HG02981 (cell line): Measurements from ENCODE around the gene MAD2L1BP.
"Not testable (repeated sequence)": the region's sequence is repeated elsewhere in the genome, so short reads cannot be mapped to it uniquely, and the experiment has no call there.

Experiments
- ATAC-seq: cut with Tn5 transposase; IDR thresholded peaks from one replicate; pipeline ENCODE4 v1.9.1; 2021; ENCODE audit warnings: mild to moderate bottlenecking, moderate library complexity; ENCODE audit not compliant: unreplicated experiment

Gene MAD2L1BP

DNA sequence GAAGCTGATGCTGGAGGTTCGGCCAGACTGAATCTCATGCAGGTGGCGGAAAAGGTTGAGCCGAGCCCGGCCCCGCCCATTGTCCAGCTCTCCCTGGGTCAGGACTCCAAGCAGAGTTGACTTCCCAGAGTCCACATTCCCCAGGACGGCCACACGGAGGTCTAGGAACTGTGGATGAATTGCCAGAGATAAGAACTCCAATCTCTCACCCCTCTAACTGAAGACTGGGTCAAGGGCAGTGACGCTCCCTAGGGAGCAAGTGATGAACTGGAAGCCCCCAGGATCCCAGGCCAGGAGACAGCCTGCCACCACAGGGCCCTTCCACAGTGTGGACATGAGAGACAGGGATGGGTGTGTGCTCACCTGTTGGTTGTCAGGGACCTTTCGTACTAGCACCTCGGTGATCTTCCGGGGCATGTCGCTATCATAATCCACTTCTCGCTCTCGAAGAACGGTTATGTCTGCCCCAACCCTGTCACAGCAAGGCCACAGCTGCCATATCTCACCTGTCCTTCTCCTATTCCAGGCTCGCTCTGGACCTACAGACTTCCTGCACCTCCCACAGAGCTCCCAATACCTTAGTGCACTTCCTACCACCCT is 10.1 kb upstream of the MAD2L1BP start:
- ATAC-seq: no peak

DNA sequence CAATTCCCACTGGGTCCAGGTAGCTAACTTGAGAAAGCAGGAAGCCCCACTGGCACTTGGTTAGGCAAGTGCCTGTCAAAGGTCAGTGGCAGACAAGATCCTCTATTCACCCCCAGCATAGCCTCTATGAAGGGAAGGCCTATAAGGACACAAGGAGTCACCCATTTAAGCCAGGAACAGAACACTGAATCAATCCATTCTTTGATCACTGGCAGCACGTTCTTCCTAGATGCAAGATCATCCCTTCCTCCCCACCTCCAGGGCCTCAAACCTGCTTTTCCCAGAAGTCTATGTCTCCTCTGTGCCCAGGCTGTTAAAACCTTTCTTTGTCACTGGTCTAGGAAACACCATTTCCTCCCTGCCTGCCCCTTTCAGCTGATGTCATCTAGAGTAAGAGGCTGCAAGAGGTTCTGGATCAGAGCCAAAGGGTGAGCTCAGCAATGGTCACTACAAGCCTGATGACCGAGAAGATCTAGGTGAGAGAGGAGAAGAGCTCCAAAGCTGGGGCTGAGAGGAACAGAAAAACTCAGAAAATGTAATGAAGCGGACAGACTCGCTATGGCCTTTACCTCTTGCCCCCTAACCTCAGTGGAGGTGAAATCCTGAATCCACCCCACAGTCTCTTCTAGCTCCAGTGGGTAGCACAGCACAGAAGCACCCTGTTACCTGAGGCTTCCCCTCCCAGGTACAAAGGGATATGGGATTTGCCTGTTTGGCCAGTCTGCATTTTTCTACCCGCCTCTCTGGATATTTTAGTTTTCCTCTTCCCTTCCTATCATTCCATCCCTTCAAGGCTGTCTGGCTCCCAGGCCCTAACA is 8.4 kb upstream of the MAD2L1BP start:
- no peak for ATAC-seq

DNA sequence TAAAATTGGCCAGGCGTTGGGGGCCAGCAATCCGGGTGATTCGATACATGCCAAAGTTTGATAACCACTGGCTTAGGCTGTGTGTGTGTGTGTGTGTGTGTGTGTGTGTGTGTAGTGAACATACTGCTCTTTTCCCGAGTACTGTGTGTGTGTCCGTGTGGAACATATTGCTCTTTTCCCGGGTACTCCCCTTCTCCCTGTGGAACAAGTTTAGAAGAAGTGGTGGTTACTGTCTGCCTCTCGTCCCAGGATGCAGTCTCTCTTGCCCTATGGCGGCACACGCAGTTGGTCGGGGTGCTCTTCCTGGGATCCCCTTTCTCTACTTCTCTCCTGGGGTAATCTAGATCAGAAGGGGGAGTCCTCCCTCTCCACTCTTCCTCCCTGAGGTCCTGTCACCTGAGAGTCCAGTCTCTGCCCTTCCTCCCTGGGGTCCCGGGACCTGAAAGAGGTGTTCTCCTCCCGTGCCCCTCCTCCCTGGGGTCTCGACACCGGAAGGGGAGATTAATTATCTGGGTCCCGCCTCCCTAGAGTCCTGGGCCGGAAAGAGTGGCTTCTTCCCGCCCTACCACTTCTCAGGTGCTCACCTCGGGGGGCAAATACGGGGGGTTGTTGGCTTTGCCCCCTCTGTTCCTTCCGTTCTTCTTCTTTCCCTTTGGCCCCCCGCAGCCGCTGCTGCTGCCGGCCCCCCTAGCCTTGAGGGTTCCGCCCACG is 7.1 kb upstream of the MAD2L1BP start:
- ATAC-seq: peak; percentile 18

DNA sequence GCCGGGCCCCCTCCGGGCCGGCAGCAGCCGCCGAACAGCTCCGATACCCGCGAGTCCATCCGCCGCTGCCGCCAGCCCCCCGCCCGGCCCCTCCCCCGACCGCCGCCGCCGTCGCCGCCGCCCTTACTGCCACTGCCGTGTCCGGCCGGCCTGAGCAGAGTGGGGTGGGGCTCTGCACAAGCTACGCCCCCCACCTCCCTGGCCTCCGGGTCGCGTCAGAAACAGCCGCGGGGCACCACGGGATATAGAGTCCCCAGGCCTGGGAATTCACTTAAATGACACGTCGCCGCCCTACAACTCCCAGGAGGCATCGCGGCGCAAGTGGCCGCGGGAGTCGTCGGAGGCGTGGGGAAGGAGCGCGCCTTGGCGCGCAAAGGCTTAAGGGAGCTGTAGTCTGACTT is 6.5 kb upstream of the MAD2L1BP start, which contains the start of gene GTPBP2:
Gene GTPBP2, minus strand, starts transcription at position 161 of the 401 bp plus-strand sequence. Its CDS starts 102 bp downstream, at position 59.
- ATAC-seq: peak; percentile 82

DNA sequence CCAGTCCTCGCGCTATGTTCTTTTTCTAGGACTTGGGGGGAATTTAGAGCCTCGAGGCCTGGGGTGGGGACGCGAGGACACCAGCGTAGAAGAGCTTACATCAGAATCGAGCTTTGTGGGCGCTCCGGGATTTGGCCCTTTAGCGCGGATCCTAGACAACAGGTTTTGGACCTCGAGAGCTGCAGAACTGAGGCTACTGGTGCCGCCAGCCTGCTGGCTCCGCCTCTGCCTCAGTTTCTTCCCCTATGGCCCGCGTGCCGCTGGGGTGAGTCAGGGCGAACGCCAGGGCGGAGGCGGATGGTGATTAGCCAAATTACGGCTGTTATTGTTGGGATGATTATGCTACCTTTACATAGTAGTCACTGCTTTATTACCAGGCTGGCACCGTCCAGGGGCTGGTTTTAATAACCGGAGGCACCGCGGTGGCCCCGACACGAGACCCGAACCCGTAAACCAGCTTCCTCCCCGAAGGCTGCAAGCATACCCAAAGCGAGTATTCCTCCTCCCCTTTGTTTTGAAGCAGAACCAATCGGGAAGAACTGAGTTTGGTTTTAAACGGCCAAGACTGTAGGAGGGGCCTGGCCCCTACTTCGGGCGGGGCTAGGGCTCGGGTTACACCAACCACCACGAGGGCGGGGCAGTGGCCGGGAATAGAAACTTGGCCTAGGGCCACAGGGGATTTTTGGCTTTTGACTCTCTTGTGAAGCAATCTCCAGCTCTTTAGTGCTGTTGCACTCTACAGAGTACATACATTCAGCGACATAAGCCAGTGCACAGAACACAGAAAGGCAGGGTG is 5.9 kb upstream of the MAD2L1BP start:
- peak; percentile 61 for ATAC-seq

DNA sequence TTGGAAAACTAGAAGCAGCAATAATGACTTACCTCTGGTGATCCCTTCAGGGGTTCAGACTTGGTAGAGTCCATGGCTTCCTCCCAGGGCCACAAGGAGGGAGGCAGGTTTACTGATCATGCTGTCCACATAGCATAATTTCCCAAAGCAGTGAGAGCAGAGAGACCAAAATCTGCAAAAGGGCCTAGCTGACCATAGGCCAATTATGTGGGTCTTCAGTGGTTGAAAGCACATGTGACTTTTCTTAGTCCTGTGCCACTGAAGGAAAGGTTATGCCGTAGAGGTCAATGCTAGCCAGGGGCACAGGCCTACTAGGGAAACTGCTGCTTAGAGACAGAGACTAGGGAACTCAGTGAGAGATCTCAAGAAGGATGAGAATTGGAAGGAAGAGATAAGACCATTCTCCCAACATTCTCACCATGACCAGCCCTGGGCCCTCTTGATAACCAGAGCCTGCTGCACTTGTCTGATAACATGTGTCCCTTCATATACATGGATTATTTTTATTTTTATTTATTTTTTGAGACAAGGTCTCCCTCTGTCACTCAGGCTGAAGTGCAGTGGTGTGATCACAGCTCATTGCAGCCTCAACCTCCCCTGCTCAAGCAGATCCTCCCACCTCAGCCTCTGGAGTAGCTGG is 4.5 kb upstream of the MAD2L1BP start:
- ATAC-seq: no peak

DNA sequence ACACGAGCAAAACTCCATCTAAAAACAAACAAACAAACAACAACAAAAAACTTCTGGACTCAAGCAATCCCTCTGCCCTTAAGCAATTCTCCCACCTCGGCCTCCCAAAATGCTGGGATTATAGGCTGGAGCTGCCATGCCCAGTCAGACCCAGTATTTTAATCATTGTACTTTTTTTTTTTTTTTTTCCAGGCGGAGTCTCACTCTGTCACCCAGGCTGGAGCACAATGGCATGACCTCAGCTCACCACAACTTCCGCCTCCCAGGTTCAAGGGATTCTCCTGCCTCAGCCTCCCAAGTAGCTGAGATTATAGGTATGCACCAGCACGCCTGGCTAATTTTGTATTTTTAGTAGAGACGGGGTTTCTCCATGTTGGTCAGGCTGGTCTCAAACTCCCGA is 2.6 kb upstream of the MAD2L1BP start:
- not testable (repeated sequence) for ATAC-seq

DNA sequence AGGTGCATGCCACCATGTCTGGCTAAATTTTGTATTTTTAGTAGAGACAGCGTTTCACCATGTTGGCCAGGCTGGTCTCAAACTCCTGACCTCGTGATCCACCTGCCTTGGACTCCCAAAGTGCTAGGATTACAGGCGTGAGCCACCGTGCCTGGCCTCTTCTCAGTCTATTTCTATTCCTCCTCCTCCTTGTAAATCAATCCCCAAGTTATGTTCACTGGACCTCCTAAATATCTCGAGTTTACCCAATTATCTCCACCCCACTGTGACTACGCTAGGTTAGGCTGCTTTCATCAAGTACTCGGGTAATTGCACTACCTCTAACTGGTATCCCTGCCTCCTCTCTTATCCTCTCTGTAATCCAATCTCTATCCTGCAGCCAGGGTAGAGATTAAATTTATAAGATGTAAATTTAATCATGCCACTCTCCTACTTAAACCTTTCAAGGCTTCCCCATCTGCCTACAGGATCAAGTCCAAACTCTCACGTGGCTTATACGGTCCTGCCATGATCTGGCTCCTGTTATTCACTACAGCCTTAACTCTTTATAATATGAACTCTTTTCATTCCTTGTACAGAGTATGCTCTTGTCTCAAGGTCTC is 837 bp upstream of the MAD2L1BP start:
- no peak for ATAC-seq

DNA sequence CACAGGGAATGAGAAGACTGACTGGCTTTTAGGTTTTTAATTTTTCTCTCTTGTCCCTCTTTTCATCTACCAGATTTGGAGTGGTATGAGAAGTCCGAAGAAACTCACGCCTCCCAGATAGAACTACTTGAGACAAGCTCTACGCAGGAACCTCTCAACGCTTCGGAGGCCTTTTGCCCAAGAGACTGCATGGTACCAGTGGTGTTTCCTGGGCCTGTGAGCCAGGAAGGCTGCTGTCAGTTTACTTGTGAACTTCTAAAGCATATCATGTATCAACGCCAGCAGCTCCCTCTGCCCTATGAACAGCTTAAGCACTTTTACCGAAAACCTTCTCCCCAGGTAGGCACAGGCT is 644 bp downstream of the MAD2L1BP start:
- ATAC-seq: no peak

DNA sequence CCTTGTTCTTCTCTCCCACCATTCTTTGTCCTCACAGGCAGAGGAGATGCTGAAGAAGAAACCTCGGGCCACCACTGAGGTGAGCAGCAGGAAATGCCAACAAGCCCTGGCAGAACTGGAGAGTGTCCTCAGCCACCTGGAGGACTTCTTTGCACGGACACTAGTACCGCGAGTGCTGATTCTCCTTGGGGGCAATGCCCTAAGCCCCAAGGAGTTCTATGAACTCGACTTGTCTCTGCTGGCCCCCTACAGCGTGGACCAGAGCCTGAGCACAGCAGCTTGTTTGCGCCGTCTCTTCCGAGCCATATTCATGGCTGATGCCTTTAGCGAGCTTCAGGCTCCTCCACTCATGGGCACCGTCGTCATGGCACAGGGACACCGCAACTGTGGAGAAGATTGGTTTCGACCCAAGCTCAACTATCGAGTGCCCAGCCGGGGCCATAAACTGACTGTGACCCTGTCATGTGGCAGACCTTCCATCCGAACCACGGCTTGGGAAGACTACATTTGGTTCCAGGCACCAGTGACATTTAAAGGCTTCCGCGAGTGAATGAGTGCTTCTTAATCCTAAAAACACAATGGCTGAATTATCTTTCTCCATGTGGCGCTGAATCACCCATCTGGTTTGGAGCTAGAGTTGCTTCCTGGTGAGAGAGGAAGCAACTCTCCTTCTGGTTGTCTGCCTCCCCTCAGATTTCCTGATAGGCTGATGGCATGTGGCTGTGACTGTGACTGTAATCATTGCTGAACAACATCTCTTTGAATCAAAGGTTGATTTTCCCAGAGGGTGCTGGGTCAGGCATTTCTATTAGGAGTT is 4.6 kb downstream of the MAD2L1BP start:
- ATAC-seq: no peak

DNA sequence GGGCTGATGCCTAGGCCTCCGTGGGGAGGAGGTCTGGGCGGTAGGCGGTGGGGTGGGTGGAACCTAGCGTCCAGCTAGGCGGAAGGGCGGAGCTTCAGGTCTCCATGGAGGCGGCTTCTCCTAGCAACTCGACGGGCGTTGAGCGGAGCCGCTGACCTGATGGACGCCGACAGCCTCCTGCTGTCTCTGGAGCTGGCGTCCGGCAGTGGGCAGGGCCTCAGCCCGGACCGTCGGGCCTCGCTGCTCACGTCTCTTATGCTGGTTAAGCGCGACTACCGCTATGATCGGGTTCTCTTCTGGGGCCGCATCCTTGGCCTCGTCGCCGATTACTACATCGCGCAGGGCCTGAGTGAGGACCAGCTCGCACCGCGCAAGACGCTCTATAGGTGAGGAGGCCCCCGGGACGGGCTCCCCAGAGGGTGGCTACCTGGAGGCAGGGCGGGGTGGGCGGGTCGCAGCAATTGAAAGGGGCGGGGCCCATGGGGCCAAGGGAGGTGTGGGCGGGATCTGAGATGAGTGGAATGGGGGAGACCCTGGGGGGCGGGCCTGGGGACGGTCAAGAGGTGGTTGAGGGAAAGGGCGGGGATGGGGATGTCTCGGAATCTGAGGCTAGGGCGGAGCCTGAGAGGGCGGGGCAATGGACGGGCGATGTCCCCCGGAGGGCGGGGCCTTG is 9.4 kb downstream of the MAD2L1BP start, which contains the start of gene RSPH9:
Gene RSPH9, plus strand, starts transcription at position 97 of the 673 bp plus-strand sequence. Its CDS starts 63 bp downstream, at position 160.
- ATAC-seq: no peak

DNA sequence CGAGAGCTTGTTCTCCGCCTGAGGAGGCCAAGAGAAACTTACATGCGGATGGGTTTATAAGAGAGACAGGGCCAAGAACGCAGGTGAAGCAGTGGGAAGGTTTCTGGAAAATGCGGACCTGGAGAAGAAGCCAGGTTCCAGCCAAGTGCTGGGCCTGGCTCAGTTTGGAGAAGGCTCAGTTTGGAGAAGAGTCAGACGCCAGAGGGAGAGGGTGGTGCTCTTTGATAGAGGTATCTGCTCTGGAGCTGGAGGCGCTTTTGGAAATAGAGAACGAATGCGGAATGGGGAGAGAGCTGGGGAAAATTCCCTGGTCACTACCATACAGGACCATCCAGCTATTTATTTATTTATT is 9.9 kb downstream of the MAD2L1BP start:
- ATAC-seq: no peak

DNA sequence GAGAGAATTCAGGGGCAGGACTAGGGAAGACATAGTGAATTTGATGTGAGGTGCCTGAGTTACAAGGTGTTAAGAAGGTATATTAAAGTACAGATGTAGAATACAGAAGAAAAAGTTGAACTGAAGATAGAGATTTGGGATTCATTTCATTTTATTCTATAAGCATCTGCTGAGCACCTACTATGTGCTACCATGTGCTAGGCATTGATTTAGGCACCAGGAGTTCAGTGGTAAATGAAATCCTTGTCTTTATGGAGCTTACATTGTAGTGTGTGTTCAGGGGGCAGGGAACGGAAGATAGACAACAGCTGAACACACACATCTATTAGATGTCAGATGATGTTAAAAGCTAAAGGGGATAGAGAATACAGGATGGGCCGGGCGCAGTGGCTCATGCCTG is 12.0 kb downstream of the MAD2L1BP start:
- no peak for ATAC-seq

DNA sequence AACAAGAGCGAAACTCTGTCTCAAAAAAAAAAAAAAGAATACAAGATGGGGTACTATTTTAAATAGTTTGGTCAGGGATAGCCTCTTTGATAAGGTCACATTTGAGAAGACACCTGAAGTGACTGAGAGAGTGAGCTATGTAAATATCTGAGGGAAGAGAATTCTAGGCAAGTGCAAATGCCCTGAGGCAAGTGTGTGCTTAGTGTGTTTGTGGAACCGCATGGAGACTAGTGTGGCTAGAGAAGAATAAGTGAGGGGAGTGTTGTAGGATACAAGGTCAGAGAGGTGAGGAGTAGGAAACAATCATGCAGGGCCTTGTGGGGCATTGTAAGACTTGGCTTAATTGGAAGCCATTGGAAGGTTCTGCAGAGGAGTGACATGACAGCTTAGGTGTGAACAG is 12.6 kb downstream of the MAD2L1BP start:
- ATAC-seq: no peak

DNA sequence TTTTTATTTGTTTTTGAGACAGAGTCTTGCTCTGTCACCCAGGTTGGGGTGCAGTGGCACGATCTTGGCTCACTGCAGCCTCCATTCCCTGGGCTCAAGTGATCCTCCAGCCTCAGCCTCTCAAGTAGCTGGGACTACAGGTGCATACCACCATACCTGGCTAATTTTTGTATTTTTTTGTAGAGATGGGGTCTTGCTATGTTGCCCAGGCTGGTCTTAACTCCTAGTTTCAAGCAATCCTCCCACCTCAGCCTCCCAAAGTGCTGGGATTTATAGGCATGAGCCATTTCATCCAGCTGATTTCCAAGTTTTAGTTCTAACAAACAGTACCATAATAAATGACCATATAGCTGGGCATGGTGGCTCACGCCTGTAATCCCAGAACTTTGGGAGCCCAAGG is 17.2 kb downstream of the MAD2L1BP start:
- ATAC-seq: not testable (repeated sequence)

DNA sequence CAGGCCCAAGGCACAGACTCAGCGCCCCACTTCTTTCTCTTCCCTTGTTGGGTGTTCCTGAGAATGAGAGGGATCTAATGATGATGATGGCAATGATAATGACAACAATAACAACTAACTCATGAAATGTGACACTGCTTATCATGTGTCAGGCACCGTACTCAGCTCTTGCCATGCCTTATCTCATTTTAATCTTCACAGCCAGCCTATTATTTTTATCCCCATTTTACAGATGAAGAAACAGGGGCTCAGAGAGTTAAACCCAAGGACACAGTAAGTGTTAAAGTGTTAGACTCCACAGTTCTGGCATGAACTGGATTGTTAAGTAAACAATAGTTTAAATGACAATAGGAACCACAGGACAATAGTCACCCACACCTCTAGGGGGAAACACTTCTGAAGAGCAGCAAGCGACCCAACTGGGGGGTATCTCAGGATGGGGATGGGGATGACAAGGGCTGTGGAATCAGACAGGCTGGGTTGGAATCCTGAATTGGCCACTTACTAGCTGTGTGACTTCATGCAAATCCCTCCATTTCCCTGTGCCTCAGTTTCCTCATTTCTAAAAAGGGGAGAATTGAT is 21.7 kb downstream of the MAD2L1BP start:
- ATAC-seq: no peak

DNA sequence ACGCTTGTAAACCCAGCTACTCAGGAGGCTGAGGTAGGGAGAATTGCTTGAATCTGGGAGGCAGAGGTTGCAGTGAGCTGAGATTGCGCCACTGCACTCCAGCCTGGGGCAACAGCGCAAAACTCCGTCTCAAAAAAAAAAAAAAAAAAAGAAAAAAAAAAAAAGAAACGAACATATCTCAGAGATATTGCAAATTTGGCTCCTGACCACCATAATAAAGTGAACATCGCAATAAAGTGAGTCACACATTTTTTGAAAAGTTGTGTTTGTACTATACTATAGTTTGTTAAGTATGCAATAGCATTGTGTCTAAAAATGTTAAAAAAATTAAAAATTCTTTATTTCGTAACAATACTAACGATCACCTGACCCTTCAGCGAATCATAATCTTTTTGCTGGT is 22.5 kb downstream of the MAD2L1BP start:
- ATAC-seq: no peak

DNA sequence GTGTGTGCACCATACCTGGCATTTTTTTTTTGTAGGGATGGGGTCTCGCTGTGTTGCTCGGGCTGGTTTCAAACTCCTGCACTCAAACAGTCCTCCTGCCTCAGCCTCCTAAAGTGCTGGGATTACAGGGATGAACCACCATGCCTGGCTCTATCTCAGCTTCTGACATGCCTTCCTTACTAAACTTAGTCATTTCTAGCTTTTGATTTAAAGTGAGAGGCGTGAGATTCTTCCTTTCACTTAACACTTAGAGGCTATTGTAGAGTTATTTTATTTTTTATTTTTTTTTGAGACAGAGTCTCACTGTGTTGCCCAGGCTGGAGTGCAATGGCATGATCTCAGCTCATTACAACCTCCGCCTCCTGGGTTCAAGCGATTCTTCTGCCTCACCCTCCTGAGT is 27.3 kb downstream of the MAD2L1BP start:
- not testable (repeated sequence) for ATAC-seq
